ENCODE measurements around the gene TUBGCP2. TPM values are rescaled to one million over a fixed set of nuclear protein-coding genes. Genes with fewer than 3 reads are reported as not detected.

TUBGCP2 gene
- polyA plus RNA-seq, 1 donor (not counting 4 experiments of a cell fraction or from before 2014, with no cell fraction given): 55.8 TPM

GRCh38 chr10:133252223-133252552 is 56.5 kb downstream of the TUBGCP2 start:
- Histone ChIP-seq H2AFZ (ENCODE audit: control insufficient read depth, low read length) (no peak overlapping the region), H3K9ac (ENCODE audit: control insufficient read depth, extremely low read depth, insufficient read depth, low read length) (no peak overlapping the region), H3K4me2 (ENCODE audit: control insufficient read depth, extremely low read depth, insufficient read depth, low read depth, low read length) (no peak overlapping the region), H3K9me1 (ENCODE audit: control insufficient read depth, extremely low read depth, insufficient read depth, low read length) (no peaks in the 10 kb centered on the region), H3K79me2 (ENCODE audit: control insufficient read depth, insufficient read depth, low read length) (no peaks in the 10 kb centered on the region), H4K20me1 (ENCODE audit: control insufficient read depth, extremely low read depth, insufficient read depth, low read length) (no peaks in the 10 kb centered on the region), H3K27ac (ENCODE audit: control insufficient read depth, insufficient read depth, low read length) (no peak overlapping the region), H3K27me3 (ENCODE audit: control insufficient read depth, extremely low read depth, insufficient read depth, low read length) (peaks cover 21% of the 10 kb centered on the region), H3K36me3 (ENCODE audit: control insufficient read depth in 2 of 2, extremely low read depth in 1 of 2, insufficient read depth in 2 of 2, low read length in 2 of 2) (no peaks in the 10 kb centered on the region), H3K9me3 (ENCODE audit: control insufficient read depth, low read depth, low read length) (no peaks in the 10 kb centered on the region), H3K4me3 (ENCODE audit: control insufficient read depth in 2 of 3, extremely low read depth in 1 of 3, insufficient read depth in 2 of 3, low read depth in 1 of 3, low read length in 3 of 3) (no peak overlapping the region), H3K4me1 (ENCODE audit: control insufficient read depth, extremely low read depth, insufficient read depth, low read length) (peaks cover 3% of the 10 kb centered on the region)
- FAIRE-seq (no peak), DNase-seq (ENCODE audit: low read depth, low spot score) (no peak)
- dilution Hi-C loops (cut with MboI; ENCODE audit: extremely low pct_ligation_motif_present, low sequenced_read_pairs): no loop called here
- no peak for TF ChIP-seq CTCF (optimal IDR thresholded peaks at IDR 0.05 in 1 of 3, IDR thresholded peaks at IDR 0.05 in 1 of 3, conservative IDR thresholded peaks at IDR 0.05 in 1 of 3; ENCODE audit: extremely low read depth in 1 of 3, insufficient read depth in 2 of 3, low read length in 3 of 3)
- TF ChIP-seq EZH2 (IDR thresholded peaks at IDR 0.05; ENCODE audit: low read length): no peak

- Histone ChIP-seq H3K27ac (ENCODE audit: control insufficient read depth, insufficient read depth, low read length) (no peak overlapping the region), H3K9ac (ENCODE audit: control insufficient read depth, extremely low read depth, insufficient read depth, low read length) (no peak overlapping the region), H3K36me3 (ENCODE audit: control insufficient read depth in 2 of 2, extremely low read depth in 1 of 2, insufficient read depth in 2 of 2, low read length in 2 of 2) (no peaks in the 10 kb centered on the region), H3K79me2 (ENCODE audit: control insufficient read depth, insufficient read depth, low read length) (no peaks in the 10 kb centered on the region), H3K9me3 (ENCODE audit: control insufficient read depth, low read depth, low read length) (no peaks in the 10 kb centered on the region), H3K27me3 (ENCODE audit: control insufficient read depth, extremely low read depth, insufficient read depth, low read length) (peaks cover 25% of the 10 kb centered on the region), H4K20me1 (ENCODE audit: control insufficient read depth, extremely low read depth, insufficient read depth, low read length) (no peaks in the 10 kb centered on the region), H3K4me1 (ENCODE audit: control insufficient read depth, extremely low read depth, insufficient read depth, low read length) (no peaks in the 10 kb centered on the region), H3K4me2 (ENCODE audit: control insufficient read depth, extremely low read depth, insufficient read depth, low read depth, low read length) (no peak overlapping the region), H2AFZ (ENCODE audit: control insufficient read depth, low read length) (no peak overlapping the region), H3K4me3 (ENCODE audit: control insufficient read depth in 2 of 3, extremely low read depth in 1 of 3, insufficient read depth in 2 of 3, low read depth in 1 of 3, low read length in 3 of 3) (no peak overlapping the region), H3K9me1 (ENCODE audit: control insufficient read depth, extremely low read depth, insufficient read depth, low read length) (no peaks in the 10 kb centered on the region)
- DNase-seq (ENCODE audit: low read depth, low spot score) (no peak), FAIRE-seq (no peak)
- dilution Hi-C loops (cut with MboI; ENCODE audit: extremely low pct_ligation_motif_present, low sequenced_read_pairs): no loop called here
- TF ChIP-seq EZH2 (IDR thresholded peaks at IDR 0.05; ENCODE audit: low read length) (no peak), CTCF (optimal IDR thresholded peaks at IDR 0.05 in 1 of 3, IDR thresholded peaks at IDR 0.05 in 1 of 3, conservative IDR thresholded peaks at IDR 0.05 in 1 of 3; ENCODE audit: extremely low read depth in 1 of 3, insufficient read depth in 2 of 3, low read length in 3 of 3) (no peak)
These were observed 57.1 kb downstream of the TUBGCP2 start for GRCh38 chr10:133251388-133252222.

All from keratinocyte (primary cell).